Measurements from ENCODE around the gene SAPCD2. TPM values are rescaled to one million over a fixed set of nuclear protein-coding genes. Genes with fewer than 3 reads are reported as not detected.
A peak's percentile ranks its signal among the peaks of the same experiment; 100 is the strongest.

SAPCD2 gene
- total RNA-seq, 1 experiment from 2014 or later, result 18.4 TPM

DNA sequence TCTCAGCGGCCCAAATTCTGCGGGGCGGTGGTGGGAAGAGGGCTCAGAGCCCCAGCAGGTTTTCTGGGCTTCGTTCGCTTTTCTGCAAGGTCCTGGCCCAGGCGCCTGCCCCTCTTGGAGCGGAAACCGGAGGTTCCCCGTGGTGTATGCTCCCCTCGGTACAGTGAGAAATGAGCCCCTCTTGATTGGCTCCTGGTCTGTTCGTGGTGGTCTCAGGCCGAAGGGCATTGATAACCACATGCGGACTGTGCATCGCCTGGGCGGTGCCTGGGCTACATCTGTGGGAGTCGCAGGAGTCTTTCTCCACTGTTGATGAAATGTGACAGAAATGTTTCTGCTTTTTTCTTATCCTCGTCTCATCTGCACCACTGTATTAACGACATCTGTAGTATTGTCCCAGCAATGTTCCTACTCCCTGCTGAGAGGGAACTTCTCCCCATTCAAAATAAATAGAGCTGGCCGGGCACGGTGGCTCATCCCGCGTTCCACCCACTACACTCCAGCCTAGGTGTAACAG lies 17.1 kb upstream of the SAPCD2 start:
- Histone ChIP-seq H3K36me3 (ENCODE audit: control insufficient read depth, insufficient read depth, low read length) (no peaks in the 10 kb centered on the region; the same call in 1 of the 2 replicates), H3K9me3 (ENCODE audit: control insufficient read depth, insufficient read depth, low read depth, low read length) (no peaks in the 10 kb centered on the region), H3K4me1 (ENCODE audit: control insufficient read depth, insufficient read depth, low read length) (peaks cover 38% of the 10 kb centered on the region), H3K4me3 (ENCODE audit: low read depth in 2 of 2, low read length in 2 of 2) (peak overlapping the region; percentile 63 to 73), H3K27ac (ENCODE audit: low read length) (peak overlapping the region; percentile 88), H3K27me3 (ENCODE audit: control insufficient read depth, insufficient read depth, low read length) (no peaks in the 10 kb centered on the region)
- ChIA-PET POLR2A (no interaction called here), CTCF (no interaction called here)
- intact Hi-C loops (cut with micrococcal nuclease; ENCODE audit: unreplicated experiment) (no loop called here), in situ Hi-C loops (cut with HindIII; ENCODE audit: low pct_unique_long_range_greater_than_20kb, low sequenced_read_pairs) (no loop called here)
- no TSS peak for BruUV-seq (replicated peaks)
- DNase-seq (ENCODE audit: low read depth, low spot score) (no peak), ATAC-seq (no peak)
- TF ChIP-seq, protein P1, sequence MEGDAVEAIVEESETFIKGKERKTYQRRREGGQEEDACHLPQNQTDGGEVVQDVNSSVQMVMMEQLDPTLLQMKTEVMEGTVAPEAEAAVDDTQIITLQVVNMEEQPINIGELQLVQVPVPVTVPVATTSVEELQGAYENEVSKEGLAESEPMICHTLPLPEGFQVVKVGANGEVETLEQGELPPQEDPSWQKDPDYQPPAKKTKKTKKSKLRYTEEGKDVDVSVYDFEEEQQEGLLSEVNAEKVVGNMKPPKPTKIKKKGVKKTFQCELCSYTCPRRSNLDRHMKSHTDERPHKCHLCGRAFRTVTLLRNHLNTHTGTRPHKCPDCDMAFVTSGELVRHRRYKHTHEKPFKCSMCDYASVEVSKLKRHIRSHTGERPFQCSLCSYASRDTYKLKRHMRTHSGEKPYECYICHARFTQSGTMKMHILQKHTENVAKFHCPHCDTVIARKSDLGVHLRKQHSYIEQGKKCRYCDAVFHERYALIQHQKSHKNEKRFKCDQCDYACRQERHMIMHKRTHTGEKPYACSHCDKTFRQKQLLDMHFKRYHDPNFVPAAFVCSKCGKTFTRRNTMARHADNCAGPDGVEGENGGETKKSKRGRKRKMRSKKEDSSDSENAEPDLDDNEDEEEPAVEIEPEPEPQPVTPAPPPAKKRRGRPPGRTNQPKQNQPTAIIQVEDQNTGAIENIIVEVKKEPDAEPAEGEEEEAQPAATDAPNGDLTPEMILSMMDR (IDR thresholded peaks at IDR 0.05), result no peak
- TF ChIP-seq, protein P2, sequence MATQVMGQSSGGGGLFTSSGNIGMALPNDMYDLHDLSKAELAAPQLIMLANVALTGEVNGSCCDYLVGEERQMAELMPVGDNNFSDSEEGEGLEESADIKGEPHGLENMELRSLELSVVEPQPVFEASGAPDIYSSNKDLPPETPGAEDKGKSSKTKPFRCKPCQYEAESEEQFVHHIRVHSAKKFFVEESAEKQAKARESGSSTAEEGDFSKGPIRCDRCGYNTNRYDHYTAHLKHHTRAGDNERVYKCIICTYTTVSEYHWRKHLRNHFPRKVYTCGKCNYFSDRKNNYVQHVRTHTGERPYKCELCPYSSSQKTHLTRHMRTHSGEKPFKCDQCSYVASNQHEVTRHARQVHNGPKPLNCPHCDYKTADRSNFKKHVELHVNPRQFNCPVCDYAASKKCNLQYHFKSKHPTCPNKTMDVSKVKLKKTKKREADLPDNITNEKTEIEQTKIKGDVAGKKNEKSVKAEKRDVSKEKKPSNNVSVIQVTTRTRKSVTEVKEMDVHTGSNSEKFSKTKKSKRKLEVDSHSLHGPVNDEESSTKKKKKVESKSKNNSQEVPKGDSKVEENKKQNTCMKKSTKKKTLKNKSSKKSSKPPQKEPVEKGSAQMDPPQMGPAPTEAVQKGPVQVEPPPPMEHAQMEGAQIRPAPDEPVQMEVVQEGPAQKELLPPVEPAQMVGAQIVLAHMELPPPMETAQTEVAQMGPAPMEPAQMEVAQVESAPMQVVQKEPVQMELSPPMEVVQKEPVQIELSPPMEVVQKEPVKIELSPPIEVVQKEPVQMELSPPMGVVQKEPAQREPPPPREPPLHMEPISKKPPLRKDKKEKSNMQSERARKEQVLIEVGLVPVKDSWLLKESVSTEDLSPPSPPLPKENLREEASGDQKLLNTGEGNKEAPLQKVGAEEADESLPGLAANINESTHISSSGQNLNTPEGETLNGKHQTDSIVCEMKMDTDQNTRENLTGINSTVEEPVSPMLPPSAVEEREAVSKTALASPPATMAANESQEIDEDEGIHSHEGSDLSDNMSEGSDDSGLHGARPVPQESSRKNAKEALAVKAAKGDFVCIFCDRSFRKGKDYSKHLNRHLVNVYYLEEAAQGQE (IDR thresholded peaks at IDR 0.05; ENCODE audit: insufficient read depth in 1 of 2, low read depth in 2 of 2, low read length in 1 of 2), result no peak
- TF ChIP-seq POLR2AphosphoS5 (IDR thresholded peaks at IDR 0.05; ENCODE audit: low read depth, low read length), result no peak
- no peak for TF ChIP-seq SIN3A (IDR thresholded peaks at IDR 0.05; ENCODE audit: borderline replicate concordance, insufficient read depth, low read depth, low read length)

DNA sequence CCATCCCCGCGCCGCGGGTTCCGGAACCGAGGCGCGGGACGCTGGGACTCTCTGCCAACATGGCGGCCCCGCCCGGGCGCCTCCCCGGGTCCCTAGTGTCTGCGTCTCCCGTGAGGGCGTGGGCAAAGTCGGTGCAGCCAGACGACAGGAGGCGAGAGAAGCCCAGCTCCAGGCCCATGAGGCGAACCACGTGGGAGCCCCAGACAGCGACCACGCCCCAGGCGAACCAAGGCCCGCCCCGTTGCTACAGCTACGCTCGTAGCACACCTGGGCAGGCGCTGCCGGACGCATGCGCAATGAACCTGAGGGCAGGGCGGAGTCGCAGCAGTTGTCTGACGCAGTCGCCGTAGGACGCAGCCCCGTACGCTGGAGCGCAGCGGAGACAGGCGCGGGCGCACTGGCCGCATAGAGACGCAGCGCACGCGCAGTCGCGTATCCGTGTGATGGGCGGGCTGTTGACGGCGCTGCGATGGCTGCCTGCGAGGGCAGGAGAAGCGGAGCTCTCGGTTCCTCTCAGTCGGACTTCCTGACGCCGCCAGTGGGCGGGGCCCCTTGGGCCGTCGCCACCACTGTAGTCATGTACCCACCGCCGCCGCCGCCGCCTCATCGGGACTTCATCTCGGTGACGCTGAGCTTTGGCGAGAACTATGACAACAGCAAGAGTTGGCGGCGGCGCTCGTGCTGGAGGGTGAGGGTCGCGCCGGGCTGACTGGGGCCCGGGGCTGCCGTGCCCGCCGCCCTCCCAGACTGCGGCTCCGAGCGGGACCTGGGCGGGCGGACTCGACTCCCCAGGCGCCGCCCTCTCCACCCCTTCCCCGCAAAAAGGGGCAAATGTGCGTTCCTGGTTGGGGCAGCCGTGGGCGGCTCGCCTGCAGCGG lies 16.4 kb upstream of the SAPCD2 start, which contains the start of gene MAN1B1:
Gene MAN1B1 (plus strand): TSS at position 455 of the 878 bp plus-strand sequence. CDS start 15 bp downstream, at position 470.
- H3K4me1 ChIP-seq (ENCODE audit: control insufficient read depth, insufficient read depth, low read length), result peaks cover 40% of the 10 kb centered on the region

More for the DNA sequence above, 16.4 kb upstream of the SAPCD2 start, which contains the start of gene MAN1B1:
- ChIA-PET CTCF (interaction anchor here (0.5 to 0.7 kb wide), 3 partner anchors 19 to 150 kb away, joined by 3 to 5 read pairs (median 3); no protein-coding TSS in a partner anchor), POLR2A (interaction anchor here (0.6 kb wide), 2 partner anchors 13 to 92 kb away, joined by 4 to 6 read pairs; no protein-coding TSS in a partner anchor)
- ATAC-seq, result peak; percentile 91
- intact Hi-C loops (cut with micrococcal nuclease; ENCODE audit: unreplicated experiment), result no loop called here
- Histone ChIP-seq H3K9me3 (ENCODE audit: control insufficient read depth, insufficient read depth, low read depth, low read length) (no peaks in the 10 kb centered on the region), H3K36me3 (ENCODE audit: control insufficient read depth, insufficient read depth, low read length) (no peaks in the 10 kb centered on the region; the same call in 1 of the 2 replicates), H3K27me3 (ENCODE audit: control insufficient read depth, insufficient read depth, low read length) (no peaks in the 10 kb centered on the region), H3K4me3 (ENCODE audit: low read depth in 2 of 2, low read length in 2 of 2) (peak within 1 kb of the TSS; percentile 63 to 73), H3K27ac (ENCODE audit: low read length) (peak within 1 kb of the TSS; percentile 88)
- DNase-seq (ENCODE audit: low read depth, low spot score), result peak; percentile 91
- in situ Hi-C loops (cut with HindIII; ENCODE audit: low pct_unique_long_range_greater_than_20kb, low sequenced_read_pairs), result no loop called here
- TF ChIP-seq, protein P1 (IDR thresholded peaks at IDR 0.05), result no peak
- TF ChIP-seq SIN3A (IDR thresholded peaks at IDR 0.05; ENCODE audit: borderline replicate concordance, insufficient read depth, low read depth, low read length) (peak; percentile 53; the same call in 1 of the 2 replicates), POLR2AphosphoS5 (IDR thresholded peaks at IDR 0.05; ENCODE audit: low read depth, low read length) (peak; percentile 70), TCF7L2 (IDR thresholded peaks at IDR 0.05; ENCODE audit: low read depth, low read length) (no peak)
- TF ChIP-seq, protein P2 (IDR thresholded peaks at IDR 0.05; ENCODE audit: insufficient read depth in 1 of 2, low read depth in 2 of 2, low read length in 1 of 2), result peak in 1 of 2 experiments; percentile 71; a peak in 1 of 4 replicates
- no TSS peak for BruUV-seq (replicated peaks)
